ENCODE results near the gene SUPT3H.

DNA sequence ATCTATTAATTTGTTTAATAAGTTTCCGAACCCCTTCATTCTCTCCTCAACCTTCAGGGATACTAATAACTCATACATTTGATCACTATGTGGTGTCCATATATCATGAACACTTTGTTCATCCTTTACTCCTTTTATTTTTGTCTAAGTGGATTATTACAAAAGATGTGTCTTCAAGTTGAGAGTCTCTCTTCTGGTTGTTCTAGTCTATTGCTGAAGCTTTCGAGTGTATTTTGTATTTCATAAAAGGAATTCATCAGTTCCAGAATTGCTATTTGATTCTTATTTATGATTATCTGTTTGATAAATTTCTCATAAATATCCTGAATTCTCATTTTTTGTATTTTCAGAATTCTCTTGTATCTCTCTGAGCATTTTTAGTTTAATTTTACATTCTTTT, 146.1 kb downstream of the SUPT3H start:
- TF ChIP-seq, protein P1, sequence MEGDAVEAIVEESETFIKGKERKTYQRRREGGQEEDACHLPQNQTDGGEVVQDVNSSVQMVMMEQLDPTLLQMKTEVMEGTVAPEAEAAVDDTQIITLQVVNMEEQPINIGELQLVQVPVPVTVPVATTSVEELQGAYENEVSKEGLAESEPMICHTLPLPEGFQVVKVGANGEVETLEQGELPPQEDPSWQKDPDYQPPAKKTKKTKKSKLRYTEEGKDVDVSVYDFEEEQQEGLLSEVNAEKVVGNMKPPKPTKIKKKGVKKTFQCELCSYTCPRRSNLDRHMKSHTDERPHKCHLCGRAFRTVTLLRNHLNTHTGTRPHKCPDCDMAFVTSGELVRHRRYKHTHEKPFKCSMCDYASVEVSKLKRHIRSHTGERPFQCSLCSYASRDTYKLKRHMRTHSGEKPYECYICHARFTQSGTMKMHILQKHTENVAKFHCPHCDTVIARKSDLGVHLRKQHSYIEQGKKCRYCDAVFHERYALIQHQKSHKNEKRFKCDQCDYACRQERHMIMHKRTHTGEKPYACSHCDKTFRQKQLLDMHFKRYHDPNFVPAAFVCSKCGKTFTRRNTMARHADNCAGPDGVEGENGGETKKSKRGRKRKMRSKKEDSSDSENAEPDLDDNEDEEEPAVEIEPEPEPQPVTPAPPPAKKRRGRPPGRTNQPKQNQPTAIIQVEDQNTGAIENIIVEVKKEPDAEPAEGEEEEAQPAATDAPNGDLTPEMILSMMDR (optimal IDR thresholded peaks at IDR 0.05 in 1 of 3, IDR thresholded peaks at IDR 0.05 in 1 of 3, conservative IDR thresholded peaks at IDR 0.05 in 1 of 3; ENCODE audit: extremely low read depth in 1 of 3, insufficient read depth in 2 of 3, low read length in 3 of 3) = no peak
- TF ChIP-seq EZH2 (IDR thresholded peaks at IDR 0.05; ENCODE audit: low read length) = no peak
